ENCODE results near the gene DIP2A.

Gene DIP2A

DNA sequence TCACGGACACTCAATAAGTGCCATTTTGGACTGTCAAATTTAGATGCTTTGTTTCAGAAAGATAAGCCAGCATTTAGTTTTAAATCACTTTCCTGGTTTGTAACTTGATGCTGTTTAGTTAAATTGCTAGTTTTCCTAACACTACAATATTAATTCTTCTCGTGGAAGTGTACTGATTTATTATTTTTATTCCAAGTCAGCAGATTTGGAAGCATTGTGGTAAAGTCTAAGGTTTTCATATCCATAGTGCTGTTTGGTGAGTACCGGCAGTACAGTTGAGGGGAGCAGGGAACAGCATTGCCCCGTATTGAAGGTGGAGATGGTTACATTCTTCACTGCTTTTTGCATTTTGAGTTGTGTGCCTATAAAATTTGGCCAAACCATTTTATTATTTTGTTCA is 109.9 kb downstream of the DIP2A start:
- Histone ChIP-seq H3K27ac (ENCODE audit: low read depth, low read length) (no peak overlapping the region), H3K79me2 (ENCODE audit: control insufficient read depth, low read length) (no peaks in the 10 kb centered on the region), H3K9me3 (ENCODE audit: control insufficient read depth, insufficient read depth, low read length) (no peaks in the 10 kb centered on the region), H3K4me2 (ENCODE audit: low read length) (no peak overlapping the region), H4K20me1 (ENCODE audit: control insufficient read depth, insufficient read depth, low read depth, low read length) (no peaks in the 10 kb centered on the region), H3K27me3 (ENCODE audit: control insufficient read depth, low read length) (no peaks in the 10 kb centered on the region), H3K36me3 (ENCODE audit: control insufficient read depth, low read length) (peaks cover 17% of the 10 kb centered on the region), H3F3A (ENCODE audit: control insufficient read depth, insufficient read depth) (no peaks in the 10 kb centered on the region), H3K4me3 (ENCODE audit: low read length) (no peak overlapping the region), H3K4me1 (ENCODE audit: control insufficient read depth, low read length) (no peaks in the 10 kb centered on the region), H3K9me2 (replicated peaks; ENCODE audit: control insufficient read depth, low read length) (no peaks in the 10 kb centered on the region)
- TF ChIP-seq EZH2phosphoT487 (IDR thresholded peaks at IDR 0.05; ENCODE audit: borderline replicate concordance, low read length): no peak
- TF ChIP-seq, protein P1, sequence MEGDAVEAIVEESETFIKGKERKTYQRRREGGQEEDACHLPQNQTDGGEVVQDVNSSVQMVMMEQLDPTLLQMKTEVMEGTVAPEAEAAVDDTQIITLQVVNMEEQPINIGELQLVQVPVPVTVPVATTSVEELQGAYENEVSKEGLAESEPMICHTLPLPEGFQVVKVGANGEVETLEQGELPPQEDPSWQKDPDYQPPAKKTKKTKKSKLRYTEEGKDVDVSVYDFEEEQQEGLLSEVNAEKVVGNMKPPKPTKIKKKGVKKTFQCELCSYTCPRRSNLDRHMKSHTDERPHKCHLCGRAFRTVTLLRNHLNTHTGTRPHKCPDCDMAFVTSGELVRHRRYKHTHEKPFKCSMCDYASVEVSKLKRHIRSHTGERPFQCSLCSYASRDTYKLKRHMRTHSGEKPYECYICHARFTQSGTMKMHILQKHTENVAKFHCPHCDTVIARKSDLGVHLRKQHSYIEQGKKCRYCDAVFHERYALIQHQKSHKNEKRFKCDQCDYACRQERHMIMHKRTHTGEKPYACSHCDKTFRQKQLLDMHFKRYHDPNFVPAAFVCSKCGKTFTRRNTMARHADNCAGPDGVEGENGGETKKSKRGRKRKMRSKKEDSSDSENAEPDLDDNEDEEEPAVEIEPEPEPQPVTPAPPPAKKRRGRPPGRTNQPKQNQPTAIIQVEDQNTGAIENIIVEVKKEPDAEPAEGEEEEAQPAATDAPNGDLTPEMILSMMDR (IDR thresholded peaks at IDR 0.05; ENCODE audit: low read depth, low read length, poor library complexity, severe bottlenecking): no peak

DNA sequence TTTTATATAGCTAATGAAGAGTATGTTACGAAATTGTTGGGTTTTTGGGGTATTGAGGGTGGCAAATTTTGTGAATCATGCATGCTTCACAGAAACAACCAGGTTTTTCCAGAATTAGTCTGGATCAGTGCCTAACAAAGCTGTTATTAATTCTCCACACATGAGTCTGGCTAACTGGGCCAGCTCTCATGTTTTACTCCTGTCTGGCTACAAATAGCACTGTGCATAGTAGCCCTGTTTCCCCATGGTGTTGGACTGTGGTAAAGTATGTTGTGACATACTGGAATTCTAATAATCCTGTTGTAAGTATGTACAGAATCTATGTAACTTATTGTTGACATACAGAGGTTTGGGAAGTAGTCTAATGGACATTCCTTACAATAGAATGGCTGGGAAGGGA is 110.4 kb downstream of the DIP2A start:
- Histone ChIP-seq H3K4me3 (ENCODE audit: low read length) (no peak overlapping the region), H3F3A (ENCODE audit: control insufficient read depth, insufficient read depth) (no peaks in the 10 kb centered on the region), H3K27ac (ENCODE audit: low read depth, low read length) (no peak overlapping the region), H3K4me1 (ENCODE audit: control insufficient read depth, low read length) (no peaks in the 10 kb centered on the region), H4K20me1 (ENCODE audit: control insufficient read depth, insufficient read depth, low read depth, low read length) (no peaks in the 10 kb centered on the region), H3K9me2 (replicated peaks; ENCODE audit: control insufficient read depth, low read length) (no peaks in the 10 kb centered on the region), H3K36me3 (ENCODE audit: control insufficient read depth, low read length) (peaks cover 17% of the 10 kb centered on the region), H3K9me3 (ENCODE audit: control insufficient read depth, insufficient read depth, low read length) (no peaks in the 10 kb centered on the region), H3K4me2 (ENCODE audit: low read length) (no peak overlapping the region), H3K79me2 (ENCODE audit: control insufficient read depth, low read length) (no peaks in the 10 kb centered on the region), H3K27me3 (ENCODE audit: control insufficient read depth, low read length) (no peaks in the 10 kb centered on the region)
- TF ChIP-seq EZH2phosphoT487 (IDR thresholded peaks at IDR 0.05; ENCODE audit: borderline replicate concordance, low read length): no peak
- TF ChIP-seq, protein P1 (IDR thresholded peaks at IDR 0.05; ENCODE audit: low read depth, low read length, poor library complexity, severe bottlenecking): no peak

DNA sequence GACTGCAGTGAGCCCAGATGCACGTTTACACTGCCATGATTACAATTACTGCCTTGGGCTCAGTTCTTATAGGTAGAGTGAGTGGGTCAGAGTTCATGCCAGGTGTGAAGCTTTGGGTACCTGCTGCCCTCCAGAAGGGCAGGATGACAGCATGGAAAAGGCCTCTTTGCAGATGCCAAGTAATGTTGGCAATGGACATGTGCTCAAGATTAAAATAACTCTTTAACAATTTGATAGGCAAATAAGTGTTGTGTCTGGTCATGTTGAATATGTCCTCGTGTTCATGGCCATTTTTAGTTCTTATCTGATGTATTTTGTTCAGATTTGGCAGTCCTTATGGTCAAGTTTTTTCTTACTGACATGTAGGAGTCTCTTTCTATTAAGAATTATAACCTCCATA is 111.4 kb downstream of the DIP2A start:
- Histone ChIP-seq H3K9me2 (replicated peaks; ENCODE audit: control insufficient read depth, low read length) (no peaks in the 10 kb centered on the region), H3K9me3 (ENCODE audit: control insufficient read depth, insufficient read depth, low read length) (no peaks in the 10 kb centered on the region), H3F3A (ENCODE audit: control insufficient read depth, insufficient read depth) (no peaks in the 10 kb centered on the region), H4K20me1 (ENCODE audit: control insufficient read depth, insufficient read depth, low read depth, low read length) (no peaks in the 10 kb centered on the region), H3K36me3 (ENCODE audit: control insufficient read depth, low read length) (peaks cover 17% of the 10 kb centered on the region), H3K27me3 (ENCODE audit: control insufficient read depth, low read length) (no peaks in the 10 kb centered on the region), H3K4me3 (ENCODE audit: low read length) (no peak overlapping the region), H3K79me2 (ENCODE audit: control insufficient read depth, low read length) (no peaks in the 10 kb centered on the region), H3K27ac (ENCODE audit: low read depth, low read length) (no peak overlapping the region), H3K4me1 (ENCODE audit: control insufficient read depth, low read length) (no peaks in the 10 kb centered on the region), H3K4me2 (ENCODE audit: low read length) (no peak overlapping the region)
- TF ChIP-seq, protein P1 (IDR thresholded peaks at IDR 0.05; ENCODE audit: low read depth, low read length, poor library complexity, severe bottlenecking): no peak
- TF ChIP-seq EZH2phosphoT487 (IDR thresholded peaks at IDR 0.05; ENCODE audit: borderline replicate concordance, low read length): no peak

DNA sequence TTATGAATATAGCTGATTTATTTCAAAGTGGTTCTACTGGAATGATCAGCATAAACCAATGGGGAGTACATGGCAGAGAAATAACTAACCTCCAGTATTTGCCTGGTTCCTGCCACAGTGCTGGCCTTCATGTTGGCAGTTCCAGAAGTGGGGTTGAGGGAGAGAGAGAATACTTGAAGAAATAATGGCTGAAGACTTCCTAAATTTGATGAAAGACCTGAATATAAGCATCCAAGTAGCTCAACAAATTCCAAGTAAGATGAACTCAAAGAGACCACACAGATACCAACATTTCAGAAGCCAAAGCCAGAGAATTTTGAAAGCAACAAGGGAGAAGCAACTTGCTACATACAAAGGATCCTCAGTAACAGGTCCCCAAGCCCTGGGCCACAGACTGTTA is 111.9 kb downstream of the DIP2A start:
- Histone ChIP-seq H3K9me2 (replicated peaks; ENCODE audit: control insufficient read depth, low read length) (no peaks in the 10 kb centered on the region), H3F3A (ENCODE audit: control insufficient read depth, insufficient read depth) (no peaks in the 10 kb centered on the region), H3K36me3 (ENCODE audit: control insufficient read depth, low read length) (peaks cover 17% of the 10 kb centered on the region), H3K4me2 (ENCODE audit: low read length) (no peak overlapping the region), H3K9me3 (ENCODE audit: control insufficient read depth, insufficient read depth, low read length) (no peaks in the 10 kb centered on the region), H3K79me2 (ENCODE audit: control insufficient read depth, low read length) (no peaks in the 10 kb centered on the region), H3K4me3 (ENCODE audit: low read length) (no peak overlapping the region), H4K20me1 (ENCODE audit: control insufficient read depth, insufficient read depth, low read depth, low read length) (no peaks in the 10 kb centered on the region), H3K4me1 (ENCODE audit: control insufficient read depth, low read length) (no peaks in the 10 kb centered on the region), H3K27me3 (ENCODE audit: control insufficient read depth, low read length) (no peaks in the 10 kb centered on the region), H3K27ac (ENCODE audit: low read depth, low read length) (no peak overlapping the region)
- no peak for TF ChIP-seq EZH2phosphoT487 (IDR thresholded peaks at IDR 0.05; ENCODE audit: borderline replicate concordance, low read length)
- TF ChIP-seq, protein P1 (IDR thresholded peaks at IDR 0.05; ENCODE audit: low read depth, low read length, poor library complexity, severe bottlenecking): no peak
